GM23338 (cell line): ENCODE data around the gene AHNAK. TPM values are rescaled to one million over a fixed set of nuclear protein-coding genes. Genes with fewer than 3 reads are reported as not detected.

Experiments
- ATAC-seq: fragments of 200-7000 bp; cut with Tn5 transposase; 3 replicates; pipeline ENCODE4 v1.9.1; 2020
- DNase-seq: peaks from one replicate; pipeline ENCODE4 v3.0.0-alpha.2; 2015; ENCODE audit warnings: low spot score
- H2AFZ ChIP-seq: fragments of 200-600 bp; sonication (generic); 2 replicates; pipeline ENCODE4 v1.8.0; 2016; ENCODE audit warnings: antibody characterized with exemption, mild to moderate bottlenecking, moderate library complexity
- H3F3A ChIP-seq: fragments of 200-600 bp; sonication (generic); replicated peaks from 2 replicates; pipeline ENCODE4 v1.8.0; 2017; ENCODE audit warnings: antibody characterized with exemption, mixed run types, low read depth
- H3K27ac ChIP-seq: fragments of 200-600 bp; sonication (generic); 2 replicates; pipeline ENCODE4 v1.6.1; 2016; ENCODE audit warnings: low read depth
- H3K27me3 ChIP-seq: fragments of 200-600 bp; sonication (generic); 2 replicates; pipeline ENCODE4 v1.8.0; 2016; ENCODE audit warnings: mild to moderate bottlenecking, mixed run types, moderate library complexity; ENCODE audit not compliant: insufficient read depth
- H3K36me3 ChIP-seq: fragments of 200-600 bp; sonication (generic); 2 replicates; pipeline ENCODE4 v1.8.0; 2016; ENCODE audit warnings: mild to moderate bottlenecking; ENCODE audit not compliant: insufficient read depth
- H3K4me1 ChIP-seq: fragments of 200-600 bp; sonication (generic); 2 replicates; pipeline ENCODE4 v1.8.0; 2016; ENCODE audit warnings: mild to moderate bottlenecking, moderate library complexity; ENCODE audit not compliant: insufficient read depth
- H3K4me2 ChIP-seq: fragments of 200-600 bp; sonication (generic); 2 replicates; pipeline ENCODE4 v1.7.1; 2017; ENCODE audit warnings: mixed run types
- H3K4me3 ChIP-seq: fragments of 200-600 bp; sonication (generic); 2 replicates; pipeline ENCODE4 v1.6.1; 2016; ENCODE audit warnings: mixed run types
- H3K79me2 ChIP-seq: fragments of 200-600 bp; sonication (generic); replicated peaks from 2 replicates; pipeline ENCODE4 v1.8.0; 2017; ENCODE audit warnings: mild to moderate bottlenecking; ENCODE audit not compliant: insufficient read depth
- H3K9me2 ChIP-seq: fragments of 200-600 bp; sonication (generic); 2 replicates; pipeline ENCODE4 v1.8.0; 2017; ENCODE audit not compliant: insufficient read depth
- H4K20me1 ChIP-seq: fragments of 200-600 bp; sonication (generic); replicated peaks from 2 replicates; pipeline ENCODE4 v1.8.0; 2017; ENCODE audit warnings: mild to moderate bottlenecking; ENCODE audit not compliant: insufficient read depth
- H3K27ac Mint-ChIP-seq: 2 replicates; pipeline ENCODE4 v1.8.0; 2020; ENCODE audit warnings: inconsistent platforms, mild to moderate bottlenecking, moderate library complexity, mixed read lengths
- H3K27me3 Mint-ChIP-seq: 3 replicates; pipeline ENCODE4 v1.8.0; 2022; ENCODE audit warnings: low read depth, mild to moderate bottlenecking, moderate library complexity, mixed read lengths, inconsistent platforms; ENCODE audit not compliant: insufficient read depth, poor library complexity
- H3K36me3 Mint-ChIP-seq: 3 replicates; pipeline ENCODE4 v1.8.0; 2021; ENCODE audit warnings: low read depth, mild to moderate bottlenecking, inconsistent platforms, moderate library complexity, mixed read lengths
- H3K4me1 Mint-ChIP-seq: 3 replicates; pipeline ENCODE4 v1.8.0; 2020; ENCODE audit warnings: mild to moderate bottlenecking, inconsistent platforms, mixed read lengths
- H3K4me3 Mint-ChIP-seq: 3 replicates; pipeline ENCODE4 v1.8.0; 2021; ENCODE audit warnings: moderate library complexity, mild to moderate bottlenecking, inconsistent platforms, mixed read lengths
- H3K9me3 Mint-ChIP-seq: 3 replicates; pipeline ENCODE4 v1.8.0; 2020; ENCODE audit warnings: moderate library complexity, mild to moderate bottlenecking, inconsistent platforms, mixed read lengths
- CREB1 ChIP-seq: fragments of 250-450 bp; sonication (Bioruptor Pico); IDR thresholded peaks from 2 replicates; pipeline ENCODE4 v1.5.0; 2020; ENCODE audit warnings: low read depth, mild to moderate bottlenecking, moderate library complexity
- CTCF ChIP-seq, 2 experiments: fragments of 200-600 bp in 1 of 2; sonication (generic) in 1 of 2; conservative IDR thresholded peaks; 2 replicates each; pipeline versions ENCODE4 v1.5.1 to v1.6.1; 2016 to 2017; ENCODE audit warnings: antibody characterized with exemption in 2 of 2, low read depth in 2 of 2, mild to moderate bottlenecking in 2 of 2, moderate library complexity in 1 of 2
- ETS1 ChIP-seq: IDR thresholded peaks from 2 replicates; pipeline ENCODE4 v1.6.1; 2016; ENCODE audit warnings: antibody characterized with exemption
- EZH2 ChIP-seq: fragments of 200-600 bp; sonication (generic); IDR thresholded peaks from one replicate; pipeline ENCODE4 v1.8.0; 2017; ENCODE audit warnings: antibody characterized with exemption, mild to moderate bottlenecking, low read depth; ENCODE audit not compliant: unreplicated experiment
- EZH2phosphoT487 ChIP-seq: fragments of 200-600 bp; sonication (generic); IDR thresholded peaks from one replicate; pipeline ENCODE4 v1.8.1; 2018; ENCODE audit warnings: antibody characterized with exemption; ENCODE audit not compliant: unreplicated experiment
- JUNB ChIP-seq: IDR thresholded peaks from one replicate; pipeline ENCODE4 v1.6.1; 2016; ENCODE audit warnings: antibody characterized with exemption; ENCODE audit not compliant: unreplicated experiment
- NANOG ChIP-seq: IDR thresholded peaks from 2 replicates; pipeline ENCODE4 v1.6.1; 2016; ENCODE audit warnings: antibody characterized with exemption, borderline replicate concordance
- POLR2AphosphoS5 ChIP-seq: IDR thresholded peaks from 2 replicates; pipeline ENCODE4 v1.6.1; 2016; ENCODE audit warnings: antibody characterized with exemption, low read depth
- STAT1 ChIP-seq: IDR thresholded peaks from one replicate; pipeline ENCODE4 v1.6.1; 2016; ENCODE audit warnings: antibody characterized with exemption; ENCODE audit not compliant: unreplicated experiment
- ZNF114 ChIP-seq: fragments of 250-450 bp; sonication (Bioruptor Pico); IDR thresholded peaks from 2 replicates; pipeline ENCODE4 v1.5.0; 2020; ENCODE audit warnings: mild to moderate bottlenecking, moderate library complexity
- ZNF331 ChIP-seq: fragments of 250-450 bp; sonication (Bioruptor Pico); IDR thresholded peaks from 2 replicates; pipeline ENCODE4 v1.5.0; 2020; ENCODE audit warnings: low read depth, mild to moderate bottlenecking, moderate library complexity
- ZNF462 ChIP-seq: fragments of 250-450 bp; sonication (Bioruptor Pico); IDR thresholded peaks from 2 replicates; pipeline ENCODE4 v1.5.0; 2020; ENCODE audit warnings: mild to moderate bottlenecking, moderate library complexity
- polyA plus RNA-seq: library from polyadenylated mRNA; unstranded; fragments of >200 nt; fragmentation: Nextera tagmentation; extraction: Ambion mirVana; gene quantifications from 2 replicates; pipeline ENCODE4 v1.2.1, GENCODE V29; 2016
- total RNA-seq: library from RNA; depleted of rRNA; stranded (reverse); fragments of >200 nt; shearing (Covaris generic); gene quantifications from 2 replicates; pipeline ENCODE4 v1.2.3, GENCODE V29; 2014
- TF ChIP-seq, protein P1 (sequence below): IDR thresholded peaks from one replicate; pipeline ENCODE4 v1.6.1; 2018; ENCODE audit warnings: antibody characterized with exemption; ENCODE audit not compliant: unreplicated experiment

The AHNAK gene
- total and polyA plus RNA-seq, 2 experiments from 2014 or later, result 0.91 to 2.1 TPM

DNA sequence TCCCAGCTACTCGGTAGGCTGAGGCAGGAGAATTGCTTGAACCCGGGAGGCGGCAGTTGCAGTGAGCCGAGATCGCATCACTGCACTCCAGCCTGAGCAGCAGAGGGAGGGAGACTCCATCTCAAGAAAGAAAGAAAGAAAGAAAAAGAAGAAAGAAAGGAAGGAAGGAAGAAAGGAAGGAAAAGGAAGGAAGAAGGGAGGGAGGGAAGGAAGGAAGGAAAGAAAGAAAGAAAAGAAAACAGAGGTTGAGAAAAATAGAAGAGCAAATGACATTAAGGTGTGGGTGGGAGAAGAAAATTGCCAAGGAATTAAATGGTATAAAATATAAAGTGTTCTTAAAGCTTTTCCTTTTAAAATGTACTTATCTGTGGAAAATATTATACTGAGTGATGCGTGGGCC is 49.9 kb downstream of the AHNAK start:
- no peak for DNase-seq
- Mint-ChIP-seq H3K27me3 (peaks cover 8% of the 10 kb centered on the region), H3K27ac (no peak overlapping the region), H3K4me3 (no peak overlapping the region), H3K4me1 (peaks cover 18% of the 10 kb centered on the region), H3K9me3 (no peaks in the 10 kb centered on the region), H3K36me3 (no peaks in the 10 kb centered on the region)
- H3F3A ChIP-seq, result no peaks in the 10 kb centered on the region
- no peak overlapping the region for H2AFZ ChIP-seq
- H3K9me2 ChIP-seq, result no peaks in the 10 kb centered on the region
- no peak overlapping the region for H3K4me2 ChIP-seq
- ATAC-seq, result no peak
- H3K4me1 ChIP-seq, result peaks cover 7% of the 10 kb centered on the region; the same call in 1 of the 2 replicates
- no peak overlapping the region for H3K27ac ChIP-seq
- H3K79me2 ChIP-seq, result no peaks in the 10 kb centered on the region
- no peak overlapping the region for H3K4me3 ChIP-seq
- H3K36me3 ChIP-seq, result no peaks in the 10 kb centered on the region
- no peaks in the 10 kb centered on the region for H4K20me1 ChIP-seq
- H3K27me3 ChIP-seq, result no peaks in the 10 kb centered on the region
- TF ChIP-seq EZH2phosphoT487 (no peak), NANOG (no peak), ETS1 (no peak), JUNB (no peak), CREB1 (CRISPR knock-in tag) (no peak), EZH2 (no peak), CTCF (conservative IDR thresholded peaks at IDR 0.05; ENCODE audit: low read depth in 2 of 2) (no peak), ZNF114 (CRISPR knock-in tag) (no peak), ZNF462 (no peak), POLR2AphosphoS5 (no peak), ZNF331 (no peak), STAT1 (no peak)
- TF ChIP-seq, protein P1, sequence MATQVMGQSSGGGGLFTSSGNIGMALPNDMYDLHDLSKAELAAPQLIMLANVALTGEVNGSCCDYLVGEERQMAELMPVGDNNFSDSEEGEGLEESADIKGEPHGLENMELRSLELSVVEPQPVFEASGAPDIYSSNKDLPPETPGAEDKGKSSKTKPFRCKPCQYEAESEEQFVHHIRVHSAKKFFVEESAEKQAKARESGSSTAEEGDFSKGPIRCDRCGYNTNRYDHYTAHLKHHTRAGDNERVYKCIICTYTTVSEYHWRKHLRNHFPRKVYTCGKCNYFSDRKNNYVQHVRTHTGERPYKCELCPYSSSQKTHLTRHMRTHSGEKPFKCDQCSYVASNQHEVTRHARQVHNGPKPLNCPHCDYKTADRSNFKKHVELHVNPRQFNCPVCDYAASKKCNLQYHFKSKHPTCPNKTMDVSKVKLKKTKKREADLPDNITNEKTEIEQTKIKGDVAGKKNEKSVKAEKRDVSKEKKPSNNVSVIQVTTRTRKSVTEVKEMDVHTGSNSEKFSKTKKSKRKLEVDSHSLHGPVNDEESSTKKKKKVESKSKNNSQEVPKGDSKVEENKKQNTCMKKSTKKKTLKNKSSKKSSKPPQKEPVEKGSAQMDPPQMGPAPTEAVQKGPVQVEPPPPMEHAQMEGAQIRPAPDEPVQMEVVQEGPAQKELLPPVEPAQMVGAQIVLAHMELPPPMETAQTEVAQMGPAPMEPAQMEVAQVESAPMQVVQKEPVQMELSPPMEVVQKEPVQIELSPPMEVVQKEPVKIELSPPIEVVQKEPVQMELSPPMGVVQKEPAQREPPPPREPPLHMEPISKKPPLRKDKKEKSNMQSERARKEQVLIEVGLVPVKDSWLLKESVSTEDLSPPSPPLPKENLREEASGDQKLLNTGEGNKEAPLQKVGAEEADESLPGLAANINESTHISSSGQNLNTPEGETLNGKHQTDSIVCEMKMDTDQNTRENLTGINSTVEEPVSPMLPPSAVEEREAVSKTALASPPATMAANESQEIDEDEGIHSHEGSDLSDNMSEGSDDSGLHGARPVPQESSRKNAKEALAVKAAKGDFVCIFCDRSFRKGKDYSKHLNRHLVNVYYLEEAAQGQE, result no peak
